HUDEP-2 (cell line): ENCODE results near the gene UBAP1L.

Experiments
- DNase-seq, 76 experiments: peaks; one replicate each; lab custom pipeline; 2025; ENCODE audit not compliant: unreplicated experiment in 76 of 76; lab: John Stamatoyannopoulos, UW

Gene UBAP1L

GRCh38 chr15:65050270-65050669, 64.7 kb downstream of the UBAP1L start:
- no peak for DNase-seq

- DNase-seq, result peak in 74 of 76 experiments; percentile 21 to 89 (median 70)
These were observed 65.6 kb downstream of the UBAP1L start for GRCh38 chr15:65049418-65049840.

GRCh38 chr15:65048241-65048640, 66.8 kb downstream of the UBAP1L start:
- no peak for DNase-seq

- DNase-seq, result no peak
These were observed 70.1 kb downstream of the UBAP1L start, which contains the start of gene SLC51B for GRCh38 chr15:65044724-65045481. Gene SLC51B (plus strand): TSS chr15:65045387. CDS start chr15:65050005, 4,618 bp downstream.

GRCh38 chr15:65044218-65044617, 70.8 kb downstream of the UBAP1L start:
- DNase-seq, result peak in 1 of 76 experiments; percentile 7

GRCh38 chr15:65042776-65043327, 72.1 kb downstream of the UBAP1L start:
- no peak for DNase-seq
